Fibroblast of the aortic adventitia (primary cell): ENCODE results near the gene SEMA3D. TPM values are rescaled to one million over a fixed set of nuclear protein-coding genes. Genes with fewer than 3 reads are reported as not detected.
A peak's percentile ranks its signal among the peaks of the same experiment; 100 is the strongest.

ENCODE experiments used
- DNase-seq: peaks from one replicate; pipeline ENCODE4 v3.0.0-alpha.2; 2010; ENCODE audit warnings: low read depth
- H3K4me3 ChIP-seq: 2 replicates; pipeline ENCODE4 v1.5.1; 2011; ENCODE audit warnings: low read depth, mild to moderate bottlenecking, control low read depth, low read length, moderate library complexity
- total RNA-seq: library from RNA; depleted of rRNA; stranded (reverse); fragments of >200 nt; gene quantifications from 2 replicates; pipeline ENCODE4 v1.2.3, GENCODE V29; 2012; ENCODE audit warnings: low replicate concordance
- TF ChIP-seq, protein P1 (sequence below): IDR thresholded peaks from 2 replicates; pipeline ENCODE4 v1.5.1; 2011; ENCODE audit warnings: mild to moderate bottlenecking, low read length, control low read depth, inconsistent platforms; ENCODE audit not compliant: insufficient read depth

Gene SEMA3D
- total RNA-seq, 1 donor: 51.2 TPM

GRCh38 chr7:85224171-85224570 lies 37.3 kb upstream of the SEMA3D start:
- peak; percentile 14 for DNase-seq
- no peak overlapping the region for H3K4me3 ChIP-seq
- TF ChIP-seq, protein P1, sequence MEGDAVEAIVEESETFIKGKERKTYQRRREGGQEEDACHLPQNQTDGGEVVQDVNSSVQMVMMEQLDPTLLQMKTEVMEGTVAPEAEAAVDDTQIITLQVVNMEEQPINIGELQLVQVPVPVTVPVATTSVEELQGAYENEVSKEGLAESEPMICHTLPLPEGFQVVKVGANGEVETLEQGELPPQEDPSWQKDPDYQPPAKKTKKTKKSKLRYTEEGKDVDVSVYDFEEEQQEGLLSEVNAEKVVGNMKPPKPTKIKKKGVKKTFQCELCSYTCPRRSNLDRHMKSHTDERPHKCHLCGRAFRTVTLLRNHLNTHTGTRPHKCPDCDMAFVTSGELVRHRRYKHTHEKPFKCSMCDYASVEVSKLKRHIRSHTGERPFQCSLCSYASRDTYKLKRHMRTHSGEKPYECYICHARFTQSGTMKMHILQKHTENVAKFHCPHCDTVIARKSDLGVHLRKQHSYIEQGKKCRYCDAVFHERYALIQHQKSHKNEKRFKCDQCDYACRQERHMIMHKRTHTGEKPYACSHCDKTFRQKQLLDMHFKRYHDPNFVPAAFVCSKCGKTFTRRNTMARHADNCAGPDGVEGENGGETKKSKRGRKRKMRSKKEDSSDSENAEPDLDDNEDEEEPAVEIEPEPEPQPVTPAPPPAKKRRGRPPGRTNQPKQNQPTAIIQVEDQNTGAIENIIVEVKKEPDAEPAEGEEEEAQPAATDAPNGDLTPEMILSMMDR: no peak

GRCh38 chr7:85222522-85222921 lies 35.7 kb upstream of the SEMA3D start:
- no peak overlapping the region for H3K4me3 ChIP-seq
- DNase-seq: no peak
- TF ChIP-seq, protein P1: no peak

GRCh38 chr7:85221796-85222195 lies 34.9 kb upstream of the SEMA3D start:
- TF ChIP-seq, protein P1: no peak
- H3K4me3 ChIP-seq: no peak overlapping the region
- no peak for DNase-seq

- TF ChIP-seq, protein P1: no peak
- DNase-seq: no peak
Observed at GRCh38 chr7:85220651-85221050, 33.8 kb upstream of the SEMA3D start.

DNA sequence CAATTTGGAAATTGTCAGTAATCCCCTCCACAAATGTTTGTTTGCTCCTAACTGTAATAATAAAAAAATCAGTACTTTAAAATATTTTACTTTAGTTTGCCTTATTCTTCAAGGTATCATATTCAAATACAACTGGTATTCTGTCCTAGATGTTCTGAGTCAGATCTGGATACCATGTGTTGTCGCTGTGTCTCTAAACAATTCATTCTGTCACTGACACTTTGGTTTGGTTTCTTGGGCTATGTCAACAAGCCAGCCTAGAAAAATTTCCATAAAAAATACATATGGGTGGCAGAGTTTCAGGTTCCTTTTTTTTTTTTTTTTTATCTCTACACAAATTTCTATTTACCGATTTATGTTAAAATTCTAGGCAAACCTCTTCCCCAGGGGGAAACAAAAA lies 33.2 kb upstream of the SEMA3D start:
- TF ChIP-seq, protein P1: no peak
- no peak overlapping the region for H3K4me3 ChIP-seq
- no peak for DNase-seq

More at GRCh38 chr7:85220651-85221050, 33.8 kb upstream of the SEMA3D start:
- no peak overlapping the region for H3K4me3 ChIP-seq

DNA sequence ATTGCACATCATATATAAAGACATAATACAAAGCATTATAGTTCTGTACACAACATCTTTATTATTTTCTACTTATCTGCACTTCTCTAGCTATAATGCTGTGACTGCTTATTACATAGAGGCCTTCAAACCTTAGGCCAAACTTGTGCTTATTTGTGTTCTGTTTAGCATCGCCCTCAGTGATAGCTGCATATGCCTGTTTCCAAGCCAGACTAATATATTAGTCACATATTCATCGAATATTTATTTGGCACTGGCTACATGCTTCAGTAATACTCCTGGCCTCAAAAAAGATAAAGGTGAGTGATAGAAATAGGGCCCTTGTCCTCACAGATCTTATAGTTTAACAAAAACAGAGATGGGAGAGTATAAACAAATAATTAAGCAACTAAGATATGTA lies 30.2 kb upstream of the SEMA3D start:
- no peak overlapping the region for H3K4me3 ChIP-seq
- TF ChIP-seq, protein P1: no peak
- DNase-seq: no peak

DNA sequence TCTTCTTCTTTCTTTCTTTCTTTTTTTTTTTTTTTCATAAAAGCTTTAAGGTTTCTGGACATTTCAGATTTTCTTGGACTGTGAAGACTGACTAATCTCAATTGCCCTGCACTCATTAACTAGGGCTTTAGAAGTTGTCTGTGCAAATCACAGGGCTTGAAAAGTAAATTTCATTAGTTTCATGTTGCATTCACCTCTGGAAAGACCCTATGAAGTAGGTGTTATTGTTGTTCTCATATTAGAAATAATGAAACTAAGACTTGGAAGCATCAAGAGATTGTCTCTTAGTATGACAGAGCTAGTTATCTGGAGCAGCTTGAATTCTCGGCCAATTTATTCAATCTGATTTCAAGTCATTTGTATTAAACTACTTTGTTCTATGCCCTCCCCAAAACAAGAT lies 28.2 kb upstream of the SEMA3D start:
- TF ChIP-seq, protein P1: no peak
- H3K4me3 ChIP-seq: no peak overlapping the region
- DNase-seq: no peak
